Upper lobe of right lung (tissue), 1 donor: ENCODE results near the gene CD83. TPM values are rescaled to one million over a fixed set of nuclear protein-coding genes. Genes with fewer than 3 reads are reported as not detected.
A peak's percentile ranks its signal among the peaks of the same experiment; 100 is the strongest.

ENCODE experiments used
- ATAC-seq: fragments of 200-7000 bp; cut with Tn5 transposase; one replicate; pipeline ENCODE4 v1.9.1; 2020; ENCODE audit warnings: mild to moderate bottlenecking, moderate library complexity
- DNase-seq: peaks from one replicate; pipeline ENCODE4 v3.0.0-alpha.2; 2020
- H3K27ac ChIP-seq: fragments of 200-600 bp; one replicate; pipeline ENCODE4 v1.8.0; 2022
- H3K27me3 ChIP-seq: fragments of 200-600 bp; one replicate; pipeline ENCODE4 v1.8.0; 2022; ENCODE audit warnings: mild to moderate bottlenecking
- H3K36me3 ChIP-seq: fragments of 200-600 bp; one replicate; pipeline ENCODE4 v1.8.0; 2022
- H3K4me1 ChIP-seq: fragments of 200-600 bp; one replicate; pipeline ENCODE4 v1.8.0; 2022
- H3K4me3 ChIP-seq: fragments of 200-600 bp; one replicate; pipeline ENCODE4 v1.8.0; 2022; ENCODE audit warnings: mild to moderate bottlenecking
- H3K9me3 ChIP-seq: fragments of 200-600 bp; one replicate; pipeline ENCODE4 v1.8.0; 2022
- CTCF ChIP-seq: fragments of 200-600 bp; IDR thresholded peaks from one replicate; pipeline ENCODE4 v1.8.0; 2022; ENCODE audit warnings: antibody characterized with exemption
- intact Hi-C: fragments of 100-400 bp; cut with DNase I; formaldehyde crosslinking; loops from one replicate; pipeline ENCODE4 v1.11.0; 2022
- total RNA-seq: library from RNA; stranded (reverse); fragmentation: NEBNext Ultra II Directional; extraction: Animal tissue kit (Norgen Biotek cat#: 25700); gene quantifications from one replicate; pipeline ENCODE4 v1.2.1, GENCODE V29; 2021
- donor health status: DM: no; HTN: yes; CAD: no; lungs with severe emphysema.

CD83 gene
- total RNA-seq, 1 donor from 2014 or later: 26.0 TPM

DNA sequence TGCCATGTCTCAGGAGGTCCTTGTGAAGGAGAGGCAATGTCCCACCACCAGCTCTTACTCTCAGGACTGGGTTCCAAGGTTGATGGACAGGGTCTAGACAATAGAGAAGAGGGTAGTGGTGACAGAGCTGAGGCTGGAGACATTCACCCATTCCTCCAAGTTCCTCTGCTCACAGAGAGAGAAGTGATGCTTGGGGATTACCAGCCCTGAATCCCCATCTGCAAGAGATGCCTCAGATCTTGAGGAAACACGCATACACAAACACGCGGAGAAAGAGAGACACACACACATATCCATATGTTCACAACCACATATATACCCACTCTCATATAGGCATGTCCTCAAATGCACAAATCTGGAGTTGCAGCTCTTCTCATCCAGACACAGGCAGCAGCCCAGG, 15.2 kb upstream of the CD83 start:
- DNase-seq (no peak), ATAC-seq (no peak)
- Histone ChIP-seq H3K27me3 (no peaks in the 10 kb centered on the region), H3K27ac (no peak overlapping the region), H3K4me1 (peaks cover 4% of the 10 kb centered on the region), H3K4me3 (no peak overlapping the region), H3K36me3 (no peaks in the 10 kb centered on the region), H3K9me3 (no peaks in the 10 kb centered on the region)
- intact Hi-C loops: no loop called here
- no peak for TF ChIP-seq CTCF

- ATAC-seq (no peak), DNase-seq (no peak)
- TF ChIP-seq CTCF: no peak
- Histone ChIP-seq H3K27ac (no peak overlapping the region), H3K4me1 (peaks cover 4% of the 10 kb centered on the region), H3K9me3 (no peaks in the 10 kb centered on the region), H3K36me3 (no peaks in the 10 kb centered on the region), H3K4me3 (no peak overlapping the region), H3K27me3 (no peaks in the 10 kb centered on the region)
- intact Hi-C loops: no loop called here
Observed at GRCh38 chr6:14105547-14105946, 12.0 kb upstream of the CD83 start.

- Histone ChIP-seq H3K27ac (no peak overlapping the region), H3K4me1 (peaks cover 4% of the 10 kb centered on the region), H3K9me3 (no peaks in the 10 kb centered on the region), H3K4me3 (no peak overlapping the region), H3K36me3 (no peaks in the 10 kb centered on the region), H3K27me3 (no peaks in the 10 kb centered on the region)
- DNase-seq (no peak), ATAC-seq (no peak)
- no peak for TF ChIP-seq CTCF
- intact Hi-C loops: no loop called here
Observed at GRCh38 chr6:14107000-14107399, 10.6 kb upstream of the CD83 start.

GRCh38 chr6:14107711-14108494, 9.7 kb upstream of the CD83 start:
- no peak for ATAC-seq
- no peak for DNase-seq
- no peaks in the 10 kb centered on the region for H3K36me3 ChIP-seq
- peaks cover 4% of the 10 kb centered on the region for H3K4me1 ChIP-seq
- intact Hi-C loops: no loop called here
- no peaks in the 10 kb centered on the region for H3K27me3 ChIP-seq
- no peak for TF ChIP-seq CTCF
- no peak overlapping the region for H3K4me3 ChIP-seq
- H3K9me3 ChIP-seq: no peaks in the 10 kb centered on the region
- peak overlapping the region; percentile 71 for H3K27ac ChIP-seq

GRCh38 chr6:14108571-14109410, 8.8 kb upstream of the CD83 start:
- no peak overlapping the region for H3K4me3 ChIP-seq
- peaks cover 4% of the 10 kb centered on the region for H3K4me1 ChIP-seq
- intact Hi-C loops: no loop called here
- H3K9me3 ChIP-seq: no peaks in the 10 kb centered on the region
- ATAC-seq (peak; percentile 98), DNase-seq (peak; percentile 87)
- H3K27ac ChIP-seq: peak overlapping the region; percentile 71
- no peaks in the 10 kb centered on the region for H3K36me3 ChIP-seq
- no peak for TF ChIP-seq CTCF
- no peaks in the 10 kb centered on the region for H3K27me3 ChIP-seq
